CD4-positive, alpha-beta T cell (primary cell): ENCODE data around the gene FBN2. TPM values are rescaled to one million over a fixed set of nuclear protein-coding genes. Genes with fewer than 3 reads are reported as not detected.

ENCODE experiments used
- ATAC-seq: fragments of 200-7000 bp; cut with Tn5 transposase; one replicate; pipeline ENCODE4 v1.10.0; 2022; ENCODE audit warnings: mild to moderate bottlenecking; ENCODE audit not compliant: poor library complexity
- CTCF ChIA-PET: fragments of 350-600 bp; sonication (Branson Sonifier 250); formaldehyde crosslinking; loops from one replicate; lab custom pipeline; 2021; ENCODE audit warnings: antibody characterized with exemption, inconsistent platforms; lab: Charles Lee
- POLR2A ChIA-PET: fragments of 350-600 bp; sonication (Branson Sonifier 250); formaldehyde crosslinking; loops from one replicate; lab custom pipeline; 2021; ENCODE audit warnings: antibody characterized with exemption, inconsistent platforms; lab: Charles Lee
- DNase-seq, 14 experiments: peaks; one replicate each; pipeline ENCODE4 v3.0.0-alpha.2; 2013 to 2020; ENCODE audit warnings: mixed read lengths in 2 of 14
- H3K27ac ChIP-seq, 2 donors: one replicate each; pipeline versions ENCODE4 v1.5.1 to v1.7.0; 2013; ENCODE audit warnings: low read length in 2 of 2, low read depth in 1 of 2, mild to moderate bottlenecking in 1 of 2
- H3K27me3 ChIP-seq, 2 experiments: 1 replicate in 1 of 2; 2 replicates in 1 of 2; pipeline versions ENCODE4 v1.6.1 to v1.7.0; 2013; ENCODE audit warnings: low read length in 2 of 2, control low read depth in 1 of 2, mild to moderate bottlenecking in 1 of 2, moderate library complexity in 1 of 2; ENCODE audit not compliant: insufficient read depth in 2 of 2, control insufficient read depth in 1 of 2
- H3K36me3 ChIP-seq: one replicate; pipeline ENCODE4 v1.6.1; 2013; ENCODE audit warnings: low read length, control low read depth; ENCODE audit not compliant: insufficient read depth
- H3K4me1 ChIP-seq: one replicate; pipeline ENCODE4 v1.6.1; 2013; ENCODE audit warnings: low read length, control low read depth; ENCODE audit not compliant: insufficient read depth
- H3K4me3 ChIP-seq: one replicate; pipeline ENCODE4 v1.5.1; 2013; ENCODE audit warnings: mild to moderate bottlenecking, low read length, moderate library complexity
- H3K9me3 ChIP-seq, 2 experiments: 1 replicate in 1 of 2; 2 replicates in 1 of 2; pipeline versions ENCODE4 v1.6.1 to v1.7.0; 2013; ENCODE audit warnings: low read length in 2 of 2, mild to moderate bottlenecking in 2 of 2, control low read depth in 1 of 2, moderate library complexity in 1 of 2; ENCODE audit not compliant: control insufficient read depth in 1 of 2, insufficient read depth in 1 of 2
- H3K27ac Mint-ChIP-seq: one replicate; pipeline ENCODE4 v1.8.0; 2020; ENCODE audit warnings: mixed read lengths
- H3K27me3 Mint-ChIP-seq: one replicate; pipeline ENCODE4 v1.8.0; 2021; ENCODE audit warnings: mixed read lengths
- H3K36me3 Mint-ChIP-seq: one replicate; pipeline ENCODE4 v1.8.0; 2021; ENCODE audit warnings: low read depth, mixed read lengths
- H3K4me1 Mint-ChIP-seq: one replicate; pipeline ENCODE4 v1.8.0; 2021; ENCODE audit warnings: low read depth, mixed read lengths
- H3K4me3 Mint-ChIP-seq: one replicate; pipeline ENCODE4 v1.8.0; 2020; ENCODE audit warnings: mild to moderate bottlenecking, mixed read lengths
- H3K9me3 Mint-ChIP-seq: one replicate; pipeline ENCODE4 v1.8.0; 2020; ENCODE audit warnings: mixed read lengths
- CTCF ChIP-seq: fragments of 200-600 bp; IDR thresholded peaks from one replicate; pipeline ENCODE4 v1.8.0; 2022; ENCODE audit warnings: antibody characterized with exemption, mild to moderate bottlenecking
- intact Hi-C, 2 experiments: fragments of 100-400 bp; cut with DNase I in 1 of 2; cut with micrococcal nuclease in 1 of 2; formaldehyde crosslinking; loops; one replicate each; pipeline versions ENCODE4 v1.15.1 to v1.9.0; 2023 to 2025; cut with DNase I, micrococcal nuclease
- total RNA-seq, 174 experiments: library from RNA in 2 of 174; stranded (reverse) in 2 of 174; gene quantifications; one replicate each; pipeline ENCODE4 v1.2.3 and lab custom pipeline; 2021 to 2026

FBN2 gene
- total RNA-seq, 2 experiments from 2014 or later: 0.06 TPM; not detected in 1

GRCh38 chr5:128532776-128533175 is 5.3 kb downstream of the FBN2 start:
- POLR2A ChIA-PET: no interaction called here
- no peaks in the 10 kb centered on the region for H3K36me3 Mint-ChIP-seq
- Histone ChIP-seq H3K4me3 (no peak overlapping the region), H3K9me3 (peaks cover 0 to 16% of the 10 kb centered on the region in 2 experiments), H3K27me3 (peaks cover 16 to 26% of the 10 kb centered on the region in 2 experiments), H3K36me3 (no peaks in the 10 kb centered on the region), H3K27ac (no peak overlapping the region), H3K4me1 (no peaks in the 10 kb centered on the region)
- H3K4me1 Mint-ChIP-seq: no peaks in the 10 kb centered on the region
- intact Hi-C loops: no loop called here
- H3K27ac Mint-ChIP-seq: no peak overlapping the region
- peaks cover 45% of the 10 kb centered on the region for H3K27me3 Mint-ChIP-seq
- H3K4me3 Mint-ChIP-seq: no peak overlapping the region
- TF ChIP-seq CTCF: no peak
- no peaks in the 10 kb centered on the region for H3K9me3 Mint-ChIP-seq
- no peak for DNase-seq
- CTCF ChIA-PET: no interaction called here
- ATAC-seq: no peak

- H3K4me1 Mint-ChIP-seq: no peaks in the 10 kb centered on the region
- H3K36me3 Mint-ChIP-seq: no peaks in the 10 kb centered on the region
- ATAC-seq (no peak), DNase-seq (no peak)
- peaks cover 43% of the 10 kb centered on the region for H3K27me3 Mint-ChIP-seq
- no peaks in the 10 kb centered on the region for H3K4me1 ChIP-seq
- CTCF ChIA-PET: no interaction called here
- H3K27ac Mint-ChIP-seq: no peak overlapping the region
- TF ChIP-seq CTCF: no peak
- H3K4me3 ChIP-seq: no peak overlapping the region
- H3K27ac ChIP-seq: no peak overlapping the region
- peaks cover 0 to 10% of the 10 kb centered on the region in 2 experiments for H3K9me3 ChIP-seq
- POLR2A ChIA-PET: no interaction called here
- intact Hi-C loops: no loop called here
- no peaks in the 10 kb centered on the region for H3K9me3 Mint-ChIP-seq
- H3K27me3 ChIP-seq: peaks cover 11 to 19% of the 10 kb centered on the region in 2 experiments
- no peak overlapping the region for H3K4me3 Mint-ChIP-seq
- H3K36me3 ChIP-seq: no peaks in the 10 kb centered on the region
These were observed 5.9 kb downstream of the FBN2 start for GRCh38 chr5:128532127-128532526.

- no peaks in the 10 kb centered on the region for H3K36me3 Mint-ChIP-seq
- no peak for TF ChIP-seq CTCF
- H3K9me3 Mint-ChIP-seq: no peaks in the 10 kb centered on the region
- ATAC-seq (no peak), DNase-seq (no peak)
- Histone ChIP-seq H3K36me3 (no peaks in the 10 kb centered on the region), H3K4me1 (no peaks in the 10 kb centered on the region), H3K27ac (no peak overlapping the region), H3K9me3 (no peaks in the 10 kb centered on the region), H3K27me3 (no peaks in the 10 kb centered on the region), H3K4me3 (no peak overlapping the region)
- ChIA-PET CTCF (interaction anchor here (1.0 kb wide), 1 partner anchor 11 kb away, joined by 3 read pairs; no protein-coding TSS in a partner anchor), POLR2A (no interaction called here)
- no peaks in the 10 kb centered on the region for H3K4me1 Mint-ChIP-seq
- intact Hi-C loops: no loop called here
- no peak overlapping the region for H3K4me3 Mint-ChIP-seq
- H3K27me3 Mint-ChIP-seq: peaks cover 18% of the 10 kb centered on the region
- H3K27ac Mint-ChIP-seq: no peak overlapping the region
These were observed 9.3 kb downstream of the FBN2 start for GRCh38 chr5:128528637-128529255.
